OCI-LY7 (cell line): ENCODE results near the gene WDR4. TPM values are rescaled to one million over a fixed set of nuclear protein-coding genes. Genes with fewer than 3 reads are reported as not detected.
"Not testable (repeated sequence)": the region's sequence is repeated elsewhere in the genome, so short reads cannot be mapped to it uniquely, and the experiment has no call there.

ENCODE experiments used
- BruUV-seq: library from RNA; stranded (reverse); fragments of 400-500 nt; replicated peaks from 2 replicates; lab custom pipeline; 2021; lab: Mats Ljungman, UMichigan
- CTCF ChIA-PET: fragments of 300-600 bp; sonication (Branson Sonifier 250); formaldehyde crosslinking; loops from one replicate; lab custom pipeline; 2022; ENCODE audit warnings: antibody characterized with exemption; ENCODE audit not compliant: unreplicated experiment; lab: Charles Lee
- POLR2A ChIA-PET: fragments of 300-600 bp; sonication (Branson Sonifier 250); formaldehyde crosslinking; loops from one replicate; lab custom pipeline; 2022; ENCODE audit warnings: antibody characterized with exemption; lab: Charles Lee
- DNase-seq: peaks from one replicate; pipeline ENCODE4 v3.0.0-alpha.2; 2015; ENCODE audit warnings: low spot score
- H2AFZ ChIP-seq: fragments of 200-600 bp; sonication (generic), shearing (Covaris generic); 2 replicates; pipeline ENCODE4 v1.6.1; 2014; ENCODE audit warnings: mild to moderate bottlenecking, antibody characterized with exemption, low read length, moderate library complexity
- H3K27ac ChIP-seq: fragments of 200-600 bp; sonication (generic); 2 replicates; pipeline ENCODE4 v1.5.1; 2014; ENCODE audit warnings: mixed run types, low read depth, mild to moderate bottlenecking, moderate library complexity, low read length, inconsistent platforms; ENCODE audit not compliant: poor library complexity, severe bottlenecking
- H3K36me3 ChIP-seq: fragments of 200-600 bp; sonication (generic); 2 replicates; pipeline ENCODE4 v1.6.1; 2014; ENCODE audit warnings: mild to moderate bottlenecking, antibody characterized with exemption, low read length, moderate library complexity, mixed read lengths; ENCODE audit not compliant: insufficient read depth
- H3K4me1 ChIP-seq: fragments of 200-600 bp; sonication (generic); 2 replicates; pipeline ENCODE4 v1.5.1; 2014; ENCODE audit warnings: mild to moderate bottlenecking, low read length; ENCODE audit not compliant: insufficient read depth, poor library complexity, severe bottlenecking
- H3K4me2 ChIP-seq: fragments of 200-600 bp; sonication (generic); 2 replicates; pipeline ENCODE4 v1.6.1; 2014; ENCODE audit warnings: mild to moderate bottlenecking, low read length
- H3K4me3 ChIP-seq: fragments of 200-600 bp; sonication (generic); 2 replicates; pipeline ENCODE4 v1.5.1; 2014; ENCODE audit warnings: mild to moderate bottlenecking, low read depth, low read length; ENCODE audit not compliant: poor library complexity, severe bottlenecking
- H3K79me2 ChIP-seq: fragments of 200-600 bp; sonication (generic); 2 replicates; pipeline ENCODE4 v1.6.1; 2016; ENCODE audit warnings: low read depth, mild to moderate bottlenecking, low read length, moderate library complexity, mixed read lengths; ENCODE audit not compliant: insufficient read depth
- H3K9me2 ChIP-seq: fragments of 200-600 bp; sonication (generic); 2 replicates; pipeline ENCODE4 v1.6.1; 2016; ENCODE audit warnings: mild to moderate bottlenecking, low read length, mixed read lengths; ENCODE audit not compliant: insufficient read depth
- H3K9me3 ChIP-seq: fragments of 200-600 bp; sonication (generic); 2 replicates; pipeline ENCODE4 v1.6.1; 2014; ENCODE audit warnings: mild to moderate bottlenecking, mixed run types, low read length, mixed read lengths
- H4K20me1 ChIP-seq: fragments of 200-600 bp; sonication (generic); 2 replicates; pipeline ENCODE4 v1.6.1; 2014; ENCODE audit warnings: mild to moderate bottlenecking, antibody characterized with exemption, low read length, moderate library complexity, mixed read lengths; ENCODE audit not compliant: insufficient read depth
- CTCF ChIP-seq: fragments of 200-600 bp; sonication (generic); conservative IDR thresholded peaks from 2 replicates; pipeline ENCODE4 v1.5.1; 2014; ENCODE audit warnings: mild to moderate bottlenecking, antibody characterized with exemption, low read length, moderate library complexity, mixed read lengths
- EZH2phosphoT487 ChIP-seq: fragments of 200-600 bp; sonication (generic); IDR thresholded peaks from 2 replicates; pipeline ENCODE4 v1.6.1; 2018; ENCODE audit warnings: low read depth, borderline replicate concordance, mild to moderate bottlenecking, mixed run types, antibody characterized with exemption, low read length, moderate library complexity, mixed read lengths
- intact Hi-C: fragments of 100-400 bp; cut with micrococcal nuclease; formaldehyde crosslinking; loops from one replicate; pipeline ENCODE4 v1.10.0; 2022; ENCODE audit not compliant: unreplicated experiment
- total RNA-seq, 2 experiments: library from RNA; depleted of rRNA in 1 of 2; stranded (reverse); fragments of >200 nt in 1 of 2; shearing (Covaris generic) in 1 of 2; gene quantifications; 2 replicates each; pipeline ENCODE4 v1.2.3, GENCODE V29; 2014 to 2022

The WDR4 gene
- total RNA-seq, 2 experiments from 2014 or later, result 45.7 to 73.8 TPM

DNA sequence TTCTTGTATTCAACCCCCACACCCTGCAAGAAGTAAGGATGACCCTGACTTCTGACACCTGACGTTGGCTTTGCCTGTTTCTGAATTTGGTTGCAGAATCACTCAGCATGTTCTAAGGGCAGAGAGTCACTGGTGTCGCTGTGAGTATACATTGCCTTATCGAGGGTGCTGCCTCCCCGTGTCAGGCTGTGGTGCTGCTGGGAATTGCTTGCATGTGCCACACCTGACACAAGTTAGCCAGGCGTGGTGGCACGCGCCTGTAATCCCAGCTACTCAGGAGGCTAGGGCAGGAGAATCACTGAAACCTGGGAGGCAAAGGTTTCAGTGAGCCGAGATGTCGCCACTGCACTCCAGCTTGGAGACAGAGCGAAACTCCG lies 45.9 kb downstream of the WDR4 start:
- Histone ChIP-seq H3K9me3 (no peaks in the 10 kb centered on the region), H4K20me1 (no peaks in the 10 kb centered on the region), H3K9me2 (no peaks in the 10 kb centered on the region), H3K4me2 (no peak overlapping the region), H3K4me3 (no peak overlapping the region), H3K79me2 (no peaks in the 10 kb centered on the region), H3K36me3 (no peaks in the 10 kb centered on the region), H3K4me1 (no peaks in the 10 kb centered on the region), H3K27ac (no peak overlapping the region), H2AFZ (no peak overlapping the region)
- intact Hi-C loops, result loop anchor here (5.0 kb wide), 1 partner anchor 241 kb away; no protein-coding TSS in a partner anchor
- DNase-seq, result peak; percentile 64
- POLR2A ChIA-PET, result interaction anchor here (0.7 kb wide), 1 partner anchor 87 kb away, joined by 4 read pairs; no protein-coding TSS in a partner anchor
- no TSS peak for BruUV-seq
- TF ChIP-seq EZH2phosphoT487, result no peak
- TF ChIP-seq CTCF, result peak; percentile 70
- CTCF ChIA-PET, result no interaction called here

GRCh38 chr21:42832321-42832630 lies 47.1 kb downstream of the WDR4 start:
- H3K9me3 ChIP-seq, H3K36me3 ChIP-seq, H3K27ac ChIP-seq, H3K9me2 ChIP-seq, DNase-seq, H3K4me3 ChIP-seq, H3K4me1 ChIP-seq, CTCF ChIA-PET, H3K79me2 ChIP-seq, H2AFZ ChIP-seq, H4K20me1 ChIP-seq, BruUV-seq, H3K4me2 ChIP-seq: not testable (repeated sequence)
- intact Hi-C loops, result loop anchor here (5.0 kb wide), 1 partner anchor 240 kb away; no protein-coding TSS in a partner anchor
- POLR2A ChIA-PET, result interaction anchor here (0.6 to 0.7 kb wide), 2 partner anchors 13 to 15 kb away, joined by 4 to 8 read pairs; no protein-coding TSS in a partner anchor

- TF ChIP-seq CTCF, result peak; percentile 66
- no peak for TF ChIP-seq EZH2phosphoT487
- intact Hi-C loops, result loop anchor here (5.0 kb wide), 1 partner anchor 238 kb away; no protein-coding TSS in a partner anchor
- Histone ChIP-seq H3K79me2 (no peaks in the 10 kb centered on the region), H3K9me3 (no peaks in the 10 kb centered on the region), H3K4me2 (no peak overlapping the region), H3K9me2 (no peaks in the 10 kb centered on the region), H3K4me1 (no peaks in the 10 kb centered on the region), H3K4me3 (no peak overlapping the region), H3K36me3 (no peaks in the 10 kb centered on the region), H4K20me1 (no peaks in the 10 kb centered on the region), H2AFZ (no peak overlapping the region), H3K27ac (no peak overlapping the region)
- peak; percentile 19 for DNase-seq
- CTCF ChIA-PET, result no interaction called here
- POLR2A ChIA-PET, result no interaction called here
- BruUV-seq, result no TSS peak
Measured at GRCh38 chr21:42830456-42831455, 48.6 kb downstream of the WDR4 start.
